SK-N-SH treated with all-trans-retinoic acid at 6 μM for 48 hours (cell line): ENCODE results near the gene DTD1.

Experiments used
- ATAC-seq: fragments of 200-7000 bp; cut with Tn5 transposase; 3 replicates; pipeline ENCODE4 v1.9.1; 2020; ENCODE audit warnings: mild to moderate bottlenecking, moderate library complexity
- ARNTL ChIP-seq: fragments of 450-650 bp; formaldehyde crosslinking; IDR thresholded peaks from 2 replicates; pipeline ENCODE4 v1.5.0; 2020; ENCODE audit warnings: low read depth, mild to moderate bottlenecking, moderate library complexity, borderline replicate concordance
- BACH2 ChIP-seq: fragments of 250-450 bp; sonication (Bioruptor Pico); IDR thresholded peaks from 2 replicates; pipeline ENCODE4 v1.9.0; 2021; ENCODE audit warnings: mild to moderate bottlenecking, borderline replicate concordance
- CREB5 ChIP-seq: fragments of 250-450 bp; sonication (Bioruptor Pico); IDR thresholded peaks from 2 replicates; pipeline ENCODE4 v1.5.1; 2020; ENCODE audit warnings: low read depth, mild to moderate bottlenecking, moderate library complexity
- CSDC2 ChIP-seq: fragments of 250-450 bp; sonication (Bioruptor Pico); IDR thresholded peaks from 2 replicates; pipeline ENCODE4 v1.5.0; 2020; ENCODE audit warnings: mild to moderate bottlenecking, moderate library complexity
- CSRNP3 ChIP-seq: fragments of 250-450 bp; sonication (Bioruptor Pico); IDR thresholded peaks from 2 replicates; pipeline ENCODE4 v1.5.1; 2021; ENCODE audit warnings: mild to moderate bottlenecking, moderate library complexity
- ESRRG ChIP-seq: fragments of 250-450 bp; sonication (Bioruptor Pico); IDR thresholded peaks from 2 replicates; pipeline ENCODE4 v1.6.1; 2021; ENCODE audit warnings: mild to moderate bottlenecking
- ISL1 ChIP-seq: fragments of 250-450 bp; sonication (Bioruptor Pico); IDR thresholded peaks from 2 replicates; pipeline ENCODE4 v2.1.2; 2022; ENCODE audit warnings: mild to moderate bottlenecking, moderate library complexity
- OSR1 ChIP-seq: fragments of 250-450 bp; sonication (Bioruptor Pico); IDR thresholded peaks from 2 replicates; pipeline ENCODE4 v1.8.0; 2022; ENCODE audit warnings: moderate library complexity, mild to moderate bottlenecking, inconsistent platforms
- PATZ1 ChIP-seq: fragments of 250-450 bp; sonication (Bioruptor Pico); IDR thresholded peaks from 2 replicates; pipeline ENCODE4 v1.8.0; 2020; ENCODE audit warnings: mild to moderate bottlenecking, moderate library complexity, borderline replicate concordance
- POU6F1 ChIP-seq: fragments of 250-450 bp; sonication (Bioruptor Pico); IDR thresholded peaks from 2 replicates; pipeline ENCODE4 v1.8.0; 2021; ENCODE audit warnings: low read depth, mild to moderate bottlenecking, moderate library complexity, borderline replicate concordance
- RARB ChIP-seq: fragments of 250-450 bp; sonication (Bioruptor Pico); IDR thresholded peaks from 2 replicates; pipeline ENCODE4 v1.8.0; 2021; ENCODE audit warnings: mild to moderate bottlenecking, moderate library complexity
- TCF4 ChIP-seq: fragments of 250-450 bp; sonication (Bioruptor Pico); IDR thresholded peaks from 2 replicates; pipeline ENCODE4 v1.8.0; 2021; ENCODE audit warnings: mild to moderate bottlenecking, moderate library complexity, borderline replicate concordance
- TOX ChIP-seq: fragments of 250-450 bp; sonication (Bioruptor Pico); IDR thresholded peaks from 2 replicates; pipeline ENCODE4 v1.8.0; 2021; ENCODE audit warnings: mild to moderate bottlenecking, moderate library complexity, borderline replicate concordance
- TSHZ2 ChIP-seq: fragments of 250-450 bp; sonication (Bioruptor Pico); IDR thresholded peaks from 2 replicates; pipeline ENCODE4 v1.5.0; 2020; ENCODE audit warnings: mild to moderate bottlenecking, moderate library complexity
- ZC3H10 ChIP-seq: fragments of 250-450 bp; sonication (Bioruptor Pico); IDR thresholded peaks from 2 replicates; pipeline ENCODE4 v1.5.1; 2021; ENCODE audit warnings: mild to moderate bottlenecking, moderate library complexity
- ZFP3 ChIP-seq: fragments of 250-450 bp; sonication (Bioruptor Pico); IDR thresholded peaks from 2 replicates; pipeline ENCODE4 v1.5.0; 2020; ENCODE audit warnings: mild to moderate bottlenecking, moderate library complexity
- ZFP30 ChIP-seq: fragments of 450-650 bp; formaldehyde crosslinking; IDR thresholded peaks from 2 replicates; pipeline ENCODE4 v1.5.0; 2022; ENCODE audit warnings: mild to moderate bottlenecking, moderate library complexity
- ZNF565 ChIP-seq: fragments of 450-650 bp; formaldehyde crosslinking; conservative IDR thresholded peaks from 2 replicates; pipeline ENCODE4 v1.5.0; 2020; ENCODE audit warnings: low read depth, mild to moderate bottlenecking, moderate library complexity
- ZNF70 ChIP-seq: fragments of 450-650 bp; formaldehyde crosslinking; IDR thresholded peaks from 2 replicates; pipeline ENCODE4 v1.5.0; 2020; ENCODE audit warnings: mild to moderate bottlenecking, moderate library complexity
- ZNF8 ChIP-seq: fragments of 450-650 bp; formaldehyde crosslinking; IDR thresholded peaks from 2 replicates; pipeline ENCODE4 v1.5.0; 2020; ENCODE audit warnings: mild to moderate bottlenecking, moderate library complexity

DTD1 gene

GRCh38 chr20:18665135-18665534 is 77.3 kb downstream of the DTD1 start:
- TF ChIP-seq CSRNP3 (CRISPR knock-in tag) (no peak), TSHZ2 (CRISPR knock-in tag) (no peak), BACH2 (CRISPR knock-in tag) (no peak), TOX (CRISPR knock-in tag) (no peak), RARB (CRISPR knock-in tag) (no peak), ZNF8 (CRISPR knock-in tag) (no peak)
- no peak for ATAC-seq

GRCh38 chr20:18666803-18667415 is 79.1 kb downstream of the DTD1 start:
- TF ChIP-seq PATZ1 (no peak), CSDC2 (no peak), POU6F1 (CRISPR knock-in tag) (no peak), ZC3H10 (CRISPR knock-in tag) (no peak), ESRRG (CRISPR knock-in tag) (no peak), BACH2 (CRISPR knock-in tag) (no peak), RARB (CRISPR knock-in tag) (no peak), ZFP3 (CRISPR knock-in tag) (no peak), CSRNP3 (CRISPR knock-in tag) (no peak), ZNF565 (CRISPR knock-in tag) (no peak), TSHZ2 (CRISPR knock-in tag) (no peak), TCF4 (CRISPR knock-in tag) (no peak; the same call in 1 of the 2 replicates), CREB5 (CRISPR knock-in tag) (no peak), ISL1 (CRISPR knock-in tag) (no peak), ZNF8 (CRISPR knock-in tag) (no peak), TOX (CRISPR knock-in tag) (no peak), ZFP30 (CRISPR knock-in tag) (no peak), OSR1 (CRISPR knock-in tag) (no peak), ARNTL (CRISPR knock-in tag) (no peak), ZNF70 (CRISPR knock-in tag) (no peak)
- ATAC-seq: no peak
